Activated CD8-positive, alpha-beta T cell treated with anti-CD3 and anti-CD28 coated beads for 36 hours (primary cell): Measurements from ENCODE around the gene EHD1. TPM values are rescaled to one million over a fixed set of nuclear protein-coding genes. Genes with fewer than 3 reads are reported as not detected.

Source experiments
- ATAC-seq: fragments of 200-7000 bp; cut with Tn5 transposase; one replicate; pipeline ENCODE4 v1.10.0; 2021; ENCODE audit warnings: mild to moderate bottlenecking, moderate library complexity
- CTCF ChIA-PET: fragments of 350-600 bp; sonication (Branson Sonifier 250); formaldehyde crosslinking; loops from one replicate; lab custom pipeline; 2021; ENCODE audit warnings: antibody characterized with exemption; lab: Charles Lee
- POLR2A ChIA-PET: fragments of 350-600 bp; sonication (Branson Sonifier 250); formaldehyde crosslinking; loops from one replicate; lab custom pipeline; 2021; ENCODE audit warnings: antibody characterized with exemption; lab: Charles Lee
- DNase-seq: peaks from one replicate; pipeline ENCODE4 v3.0.0-alpha.2; 2020
- H3K27ac Mint-ChIP-seq: one replicate; pipeline ENCODE4 v1.8.0; 2021; ENCODE audit warnings: mild to moderate bottlenecking, mixed read lengths
- H3K27me3 Mint-ChIP-seq: one replicate; pipeline ENCODE4 v1.8.0; 2021; ENCODE audit warnings: mixed read lengths
- H3K36me3 Mint-ChIP-seq: one replicate; pipeline ENCODE4 v1.8.0; 2021; ENCODE audit warnings: low read depth, mixed read lengths
- H3K4me1 Mint-ChIP-seq: one replicate; pipeline ENCODE4 v1.8.0; 2021; ENCODE audit warnings: low read depth, mixed read lengths
- H3K4me3 Mint-ChIP-seq: one replicate; pipeline ENCODE4 v1.8.0; 2021; ENCODE audit warnings: mild to moderate bottlenecking, moderate library complexity, mixed read lengths
- H3K9me3 Mint-ChIP-seq: one replicate; pipeline ENCODE4 v1.8.0; 2021; ENCODE audit warnings: mixed read lengths
- CTCF ChIP-seq: fragments of 200-600 bp; IDR thresholded peaks from one replicate; pipeline ENCODE4 v1.8.0; 2022; ENCODE audit warnings: antibody characterized with exemption, mild to moderate bottlenecking
- intact Hi-C: fragments of 100-400 bp; cut with micrococcal nuclease; formaldehyde crosslinking; loops from one replicate; pipeline ENCODE4 v1.10.0; 2022
- total RNA-seq, 2 experiments: library from RNA; stranded (reverse); gene quantifications; one replicate each; pipeline ENCODE4 v1.2.3, GENCODE V29; 2021

Gene EHD1
- total RNA-seq, 2 experiments from 2014 or later, result 60.3 to 65.1 TPM

- TF ChIP-seq CTCF, result no peak
- ChIA-PET POLR2A (interaction anchor here (0.7 to 1.7 kb wide), 10 partner anchors 9 to 172 kb away, joined by 3 to 9 read pairs (median 4); partner anchors contain the start of gene ARL2), CTCF (interaction anchor here (1.0 to 1.5 kb wide), 4 partner anchors 32 to 153 kb away, joined by 3 to 5 read pairs (median 4); no protein-coding TSS in a partner anchor)
- Mint-ChIP-seq H3K36me3 (peaks cover 2% of the 10 kb centered on the region), H3K4me1 (peaks cover 13% of the 10 kb centered on the region), H3K27me3 (no peaks in the 10 kb centered on the region), H3K27ac (peak within 1 kb of the TSS; percentile 98), H3K4me3 (peak within 1 kb of the TSS; percentile 88), H3K9me3 (no peaks in the 10 kb centered on the region)
- DNase-seq (peak; percentile 95), ATAC-seq (peak; percentile 96)
- intact Hi-C loops, result no loop called here
Observed at GRCh38 chr11:64923944-64924909, 45.8 kb upstream of the EHD1 start, which contains the start of gene PPP2R5B. Gene PPP2R5B (plus strand): TSS chr11:64924689. CDS start chr11:64925735, 1,046 bp downstream.

- Mint-ChIP-seq H3K9me3 (no peaks in the 10 kb centered on the region), H3K27ac (no peak overlapping the region), H3K4me1 (peaks cover 14% of the 10 kb centered on the region), H3K4me3 (no peak overlapping the region), H3K36me3 (peaks cover 2% of the 10 kb centered on the region), H3K27me3 (no peaks in the 10 kb centered on the region)
- intact Hi-C loops, result no loop called here
- ChIA-PET CTCF (interaction anchor here (1.0 to 1.5 kb wide), 2 partner anchors 31 to 75 kb away, joined by 3 to 5 read pairs; no protein-coding TSS in a partner anchor), POLR2A (interaction anchor here (0.9 to 1.6 kb wide), 5 partner anchors 7 to 173 kb away, joined by 3 to 5 read pairs (median 3); no protein-coding TSS in a partner anchor)
- DNase-seq, result no peak
- TF ChIP-seq CTCF, result no peak
- no peak for ATAC-seq
Observed at GRCh38 chr11:64923151-64923661, 44.8 kb upstream of the EHD1 start.

- Mint-ChIP-seq H3K27me3 (no peaks in the 10 kb centered on the region), H3K4me3 (no peak overlapping the region), H3K4me1 (peaks cover 24% of the 10 kb centered on the region), H3K9me3 (no peaks in the 10 kb centered on the region), H3K36me3 (peaks cover under 1% of the 10 kb centered on the region), H3K27ac (no peak overlapping the region)
- POLR2A ChIA-PET, result no interaction called here
- no peak for ATAC-seq
- no peak for TF ChIP-seq CTCF
- CTCF ChIA-PET, result no interaction called here
- DNase-seq, result no peak
- intact Hi-C loops, result no loop called here
Observed at GRCh38 chr11:64921384-64921783, 43.0 kb upstream of the EHD1 start.

- POLR2A ChIA-PET, result interaction anchor here (0.6 kb wide), 1 partner anchor 41 kb away, joined by 5 read pairs; the partner anchor contains the start of gene EHD1
Observed at GRCh38 chr11:64920124-64920523, 41.7 kb upstream of the EHD1 start.

More at GRCh38 chr11:64920124-64920523, 41.7 kb upstream of the EHD1 start:
- H3K27me3 Mint-ChIP-seq, result no peaks in the 10 kb centered on the region
- CTCF ChIA-PET, result no interaction called here
- H3K27ac Mint-ChIP-seq, result no peak overlapping the region
- peaks cover 32% of the 10 kb centered on the region for H3K4me1 Mint-ChIP-seq
- ATAC-seq, result no peak
- H3K4me3 Mint-ChIP-seq, result no peak overlapping the region
- peaks cover 1% of the 10 kb centered on the region for H3K36me3 Mint-ChIP-seq
- intact Hi-C loops, result no loop called here
- TF ChIP-seq CTCF, result no peak
- no peaks in the 10 kb centered on the region for H3K9me3 Mint-ChIP-seq
- DNase-seq, result no peak
